Renal cortical epithelial cell (primary cell): ENCODE results near the gene VGLL2. TPM values are rescaled to one million over a fixed set of nuclear protein-coding genes. Genes with fewer than 3 reads are reported as not detected.

Experiments used
- DNase-seq: peaks from one replicate; pipeline ENCODE4 v3.0.0-alpha.2; 2011; ENCODE audit warnings: low read depth
- total RNA-seq: library from RNA; depleted of rRNA; stranded (reverse); fragments of >200 nt; gene quantifications from 2 replicates; pipeline ENCODE4 v1.2.3, GENCODE V29; 2014

VGLL2 gene
- total RNA-seq, 1 donor from 2014 or later = not detected

DNA sequence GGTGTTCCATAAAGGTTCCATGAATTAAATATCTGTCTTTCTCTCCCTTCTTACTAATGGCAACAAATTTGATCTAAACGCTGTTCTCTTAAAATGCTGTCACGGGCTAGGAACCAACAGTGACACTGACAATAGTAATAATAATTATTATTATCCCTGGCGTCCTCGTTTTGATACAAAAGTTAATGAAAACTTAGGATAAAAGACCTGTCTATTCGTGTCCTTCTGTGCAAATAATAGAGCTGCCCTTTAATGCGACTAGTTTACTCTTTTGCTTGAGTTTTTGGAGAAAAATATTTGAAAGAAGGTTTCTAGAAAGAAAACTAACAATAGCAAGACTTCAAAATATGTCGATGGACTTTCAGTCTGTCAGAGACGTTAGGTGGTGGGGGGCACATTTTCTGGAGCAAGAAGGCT is 4.3 kb downstream of the VGLL2 start:
- DNase-seq = no peak

DNA sequence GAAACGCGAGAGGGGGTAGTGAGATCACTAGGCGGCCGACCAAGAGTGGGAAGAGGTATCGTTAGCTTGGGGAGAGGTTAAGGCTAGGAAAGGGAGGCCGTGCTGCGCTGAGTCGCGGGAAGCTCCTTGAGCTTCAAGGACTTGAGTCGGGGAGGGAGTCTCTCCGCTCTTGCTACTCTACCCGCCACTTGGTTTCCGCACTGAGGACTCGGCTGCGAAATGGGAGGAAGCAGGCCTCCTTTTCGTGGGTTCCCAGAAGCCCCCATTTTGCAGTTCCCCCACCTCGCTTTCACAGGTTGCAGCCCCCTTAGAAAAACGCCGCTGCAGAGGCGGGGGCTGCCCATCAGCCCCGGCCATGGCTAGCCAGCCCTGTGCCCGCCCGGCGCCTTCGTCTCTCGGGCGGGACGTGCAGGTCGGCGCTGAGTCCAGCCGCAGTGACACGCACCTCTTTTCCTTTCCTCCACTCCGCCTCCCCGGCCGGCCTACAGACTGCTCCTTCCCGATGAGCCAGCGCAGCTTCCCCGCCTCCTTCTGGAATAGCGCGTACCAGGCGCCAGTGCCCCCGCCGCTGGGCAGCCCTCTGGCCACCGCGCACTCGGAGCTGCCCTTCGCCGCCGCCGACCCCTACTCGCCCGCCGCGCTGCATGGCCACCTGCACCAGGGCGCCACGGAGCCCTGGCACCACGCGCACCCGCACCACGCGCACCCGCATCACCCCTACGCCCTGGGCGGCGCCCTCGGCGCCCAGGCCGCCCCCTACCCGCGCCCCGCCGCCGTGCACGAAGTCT is 4.9 kb downstream of the VGLL2 start:
- DNase-seq = no peak

DNA sequence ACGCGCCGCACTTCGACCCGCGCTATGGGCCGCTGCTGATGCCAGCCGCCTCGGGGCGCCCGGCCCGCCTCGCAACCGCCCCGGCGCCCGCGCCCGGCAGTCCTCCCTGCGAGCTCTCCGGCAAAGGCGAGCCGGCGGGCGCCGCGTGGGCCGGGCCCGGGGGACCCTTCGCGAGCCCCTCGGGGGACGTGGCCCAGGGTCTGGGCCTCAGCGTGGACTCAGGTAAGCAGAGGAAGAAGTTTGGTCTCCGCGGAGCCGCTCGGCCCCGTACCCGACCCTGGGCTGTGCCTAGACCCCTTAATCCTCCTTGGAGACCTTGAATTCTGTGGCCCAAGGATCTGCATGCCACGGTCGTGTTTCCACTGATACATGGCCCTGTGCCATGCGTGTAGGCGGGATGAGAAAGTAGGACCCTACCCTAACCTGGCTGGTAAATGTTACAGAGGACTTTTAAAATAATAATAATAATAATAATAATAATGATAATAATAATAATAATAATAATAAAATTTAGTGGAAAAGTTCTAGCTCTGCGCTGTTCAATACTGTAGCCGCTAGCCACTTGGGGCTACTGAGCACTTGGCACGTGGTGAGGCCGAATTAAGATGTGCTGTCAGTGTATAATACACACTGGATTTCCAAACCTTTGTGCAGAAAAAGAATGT is 5.6 kb downstream of the VGLL2 start:
- no peak for DNase-seq

DNA sequence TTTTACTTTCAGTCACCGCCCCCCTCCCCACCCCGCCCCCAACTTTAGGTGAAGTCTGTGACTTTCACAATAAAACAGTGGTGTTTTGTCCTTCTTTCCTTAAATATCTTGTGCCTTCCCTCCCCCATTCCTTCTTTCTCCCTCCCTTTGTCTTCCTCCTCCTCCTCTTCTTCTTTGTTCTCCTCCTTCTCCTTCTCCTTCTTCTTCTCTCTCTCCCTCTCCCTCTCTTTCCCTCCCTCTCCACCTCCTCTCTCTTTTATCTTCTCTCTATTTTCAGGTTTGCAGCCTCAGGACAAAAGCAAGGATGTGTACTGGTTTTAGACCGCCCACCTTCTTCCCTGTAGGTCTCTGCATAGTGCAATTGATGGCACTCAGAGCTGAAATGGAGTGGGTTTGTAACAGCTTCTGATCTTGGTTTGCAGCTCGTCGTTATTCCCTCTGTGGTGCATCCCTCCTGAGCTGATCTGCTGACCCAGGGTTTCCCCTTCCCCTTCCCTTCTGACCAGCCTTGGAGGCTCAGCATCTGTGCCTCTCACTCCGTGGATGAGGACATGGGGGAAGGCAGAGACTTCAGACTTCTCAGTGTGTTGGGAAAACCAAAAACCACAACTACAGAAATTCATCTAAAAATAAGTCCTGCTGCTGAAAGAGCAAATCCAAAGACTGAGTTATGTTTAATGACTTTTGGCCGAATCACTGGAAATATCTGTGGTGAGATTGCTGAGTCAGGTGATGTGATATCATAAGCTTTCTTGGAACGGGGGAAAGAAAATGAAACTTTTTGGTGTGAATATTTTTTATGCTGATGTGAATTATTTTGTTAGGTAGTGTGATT is 6.9 kb downstream of the VGLL2 start:
- no peak for DNase-seq

DNA sequence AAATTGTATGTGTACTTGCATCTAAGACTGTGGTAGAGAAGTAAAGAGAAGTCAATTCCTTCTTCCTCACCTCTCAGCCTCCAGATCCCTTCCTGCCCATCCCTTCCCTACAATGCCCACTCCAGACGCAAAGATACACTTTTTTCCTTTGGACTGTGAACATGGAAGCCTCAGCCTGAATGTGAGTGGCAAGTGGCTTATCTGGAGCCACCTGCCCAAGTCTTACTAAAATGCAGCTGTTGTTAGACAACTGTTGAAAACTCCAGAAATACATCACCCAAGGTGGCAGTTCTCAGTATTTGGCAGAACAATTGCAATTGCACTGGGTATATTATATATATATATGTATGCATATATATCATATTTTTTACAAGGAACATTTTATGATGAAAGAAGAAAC is 7.5 kb downstream of the VGLL2 start:
- DNase-seq = no peak

DNA sequence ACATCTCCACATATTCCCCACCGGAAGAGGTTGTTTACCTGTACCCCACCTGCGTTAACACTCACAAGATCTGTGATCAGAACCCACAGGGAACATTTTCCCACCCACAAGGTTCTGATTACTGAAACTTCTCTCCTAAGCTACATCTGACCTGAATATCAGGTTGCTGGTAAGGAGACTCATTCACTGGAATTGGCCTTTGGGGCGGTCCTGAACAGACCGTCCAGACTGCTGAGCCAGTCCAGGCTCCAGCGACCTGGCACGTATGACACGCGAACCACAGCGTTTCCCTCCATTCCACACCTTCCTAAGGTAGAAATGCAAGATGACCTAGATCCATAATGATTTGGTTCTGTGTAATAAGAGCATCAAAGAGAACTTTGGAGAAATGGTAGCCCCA is 9.8 kb downstream of the VGLL2 start:
- DNase-seq = no peak

DNA sequence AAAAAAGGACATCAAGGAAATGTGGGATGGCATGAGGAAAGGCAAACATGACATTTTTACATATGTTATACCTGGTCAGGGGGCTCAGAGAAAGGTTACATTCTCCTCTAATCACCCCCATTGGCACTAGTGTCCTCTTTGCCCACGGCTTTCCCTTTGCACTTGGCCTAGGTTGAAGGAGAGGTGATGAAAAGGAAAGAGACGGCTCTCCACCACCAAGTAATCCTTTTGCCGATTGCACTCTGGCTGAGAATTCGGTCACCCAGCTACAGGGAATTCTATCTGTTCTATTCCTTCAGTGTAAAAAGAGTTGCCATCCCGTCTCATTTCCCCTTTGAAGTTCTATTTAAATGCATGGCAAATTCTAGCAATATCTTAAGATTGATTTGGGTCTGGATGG is 10.4 kb downstream of the VGLL2 start:
- no peak for DNase-seq

DNA sequence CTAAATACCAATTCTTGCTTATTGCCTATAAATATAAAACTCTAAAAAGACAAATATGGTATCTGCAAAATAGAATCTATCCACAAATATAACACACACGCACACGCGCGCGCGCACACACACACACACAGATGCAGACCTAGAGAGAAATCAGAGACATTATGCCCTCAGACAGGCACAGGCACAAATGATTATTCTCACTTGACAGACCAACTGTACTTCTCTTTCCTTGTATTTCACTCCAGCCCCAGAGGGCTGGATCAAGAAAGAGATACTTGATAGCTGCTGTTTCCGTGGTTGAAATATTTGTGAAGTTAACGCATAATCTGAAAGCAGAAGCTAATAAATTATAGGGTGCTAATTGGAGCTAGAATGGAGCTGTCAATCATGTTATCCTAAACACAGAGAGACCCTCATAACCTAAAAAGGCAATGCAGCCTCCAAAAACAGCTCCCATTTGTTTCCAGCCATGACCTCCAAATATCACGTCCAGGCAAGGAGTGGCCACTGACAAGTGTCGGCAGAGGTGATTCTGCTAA is 11.5 kb downstream of the VGLL2 start:
- no peak for DNase-seq

DNA sequence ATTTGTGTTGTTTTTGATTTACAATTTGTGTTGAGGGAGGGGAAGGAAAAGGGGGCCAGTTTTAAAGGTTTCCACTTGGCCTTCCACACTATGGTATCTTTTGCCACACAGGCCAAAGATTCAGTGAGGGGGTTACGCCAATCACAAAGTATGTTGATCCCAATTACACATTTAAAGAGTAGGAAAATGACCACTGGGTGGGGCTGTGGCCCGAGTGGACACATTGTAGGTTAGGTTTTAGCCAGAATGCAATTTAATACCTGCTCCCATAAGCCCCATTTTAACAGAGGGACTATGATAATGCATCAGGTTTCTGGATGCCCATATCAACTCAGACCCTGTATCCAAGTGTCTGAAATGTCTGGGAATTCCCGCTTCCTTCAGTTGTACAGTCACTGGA is 15.6 kb downstream of the VGLL2 start:
- DNase-seq = no peak

DNA sequence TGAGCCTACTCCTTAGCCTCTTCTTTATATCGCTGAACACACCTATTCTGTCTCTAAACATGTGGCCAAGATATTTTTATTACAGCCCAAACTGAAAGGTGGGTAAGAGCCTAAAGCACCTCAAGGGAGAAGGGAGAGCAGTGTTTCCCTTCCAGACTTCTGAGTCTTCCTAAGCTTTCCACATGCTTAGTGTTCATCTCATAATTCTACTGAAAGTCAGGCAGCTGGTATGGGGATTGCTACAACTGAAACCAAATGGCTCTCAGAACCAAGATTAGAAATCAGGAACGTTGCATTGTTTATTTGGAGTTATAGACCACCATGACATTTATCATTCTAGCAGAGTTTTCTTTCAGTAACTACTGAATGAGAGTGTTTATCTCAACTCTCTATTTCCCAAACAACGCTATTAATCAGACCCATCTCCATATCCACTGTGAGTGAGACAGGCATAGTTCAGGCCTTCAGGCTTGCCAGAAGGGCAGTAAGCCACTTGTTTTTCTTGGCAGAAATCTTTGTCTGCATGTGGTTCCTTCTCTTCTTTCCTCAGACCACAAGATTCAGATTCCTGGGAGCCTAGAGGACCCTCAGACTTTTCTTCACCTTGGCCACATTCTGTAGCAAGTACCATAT is 22.8 kb downstream of the VGLL2 start:
- no peak for DNase-seq

DNA sequence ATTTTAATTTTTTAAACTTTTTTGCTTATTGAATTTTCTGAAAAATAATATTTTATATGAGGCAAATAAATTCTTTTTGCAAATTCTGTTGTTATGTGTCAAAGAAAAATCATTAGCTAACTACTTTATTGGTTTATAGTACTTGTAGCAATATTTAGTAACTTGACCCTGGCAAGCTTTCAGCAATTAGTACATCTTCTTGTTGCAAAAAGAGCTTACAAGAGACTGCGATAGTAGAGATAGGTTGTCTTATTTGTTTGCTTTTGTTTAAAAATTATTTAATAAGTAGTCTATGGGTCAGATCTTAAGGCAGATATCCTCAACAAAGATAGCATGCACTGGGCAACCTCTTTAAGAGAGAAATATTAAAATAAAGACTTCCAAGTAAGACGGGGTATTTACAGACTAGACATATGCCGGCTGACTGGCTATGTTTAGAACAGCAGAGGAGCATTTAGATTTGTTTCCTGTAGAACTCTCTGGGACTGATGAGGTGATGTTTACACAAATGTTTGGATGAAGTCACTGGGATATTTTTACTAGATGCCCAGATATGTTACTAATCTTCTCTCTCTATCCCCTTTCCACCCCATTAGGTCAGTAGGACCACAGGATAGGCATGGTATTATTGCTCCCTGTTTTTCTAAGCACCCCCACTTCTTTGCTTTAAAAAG is 25.0 kb downstream of the VGLL2 start:
- no peak for DNase-seq

DNA sequence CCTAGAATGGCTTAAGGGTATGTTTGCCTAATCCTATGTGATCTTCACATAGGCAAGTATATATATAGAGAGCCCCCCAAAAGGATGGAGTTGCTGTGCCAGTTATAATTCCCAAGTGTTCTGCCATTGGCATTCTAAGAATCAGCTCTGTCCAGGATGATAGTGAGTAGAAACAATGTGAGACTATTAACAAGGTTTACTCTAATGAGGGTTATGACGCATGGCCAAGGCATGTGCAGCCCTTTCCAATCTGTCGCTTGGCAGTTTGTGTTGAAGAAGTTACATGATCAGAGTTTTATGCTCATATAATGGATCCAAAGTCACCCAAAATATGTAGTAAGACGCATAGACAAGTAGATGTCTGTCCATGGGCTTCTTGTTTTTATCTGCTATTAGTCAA is 33.6 kb downstream of the VGLL2 start:
- DNase-seq = no peak

DNA sequence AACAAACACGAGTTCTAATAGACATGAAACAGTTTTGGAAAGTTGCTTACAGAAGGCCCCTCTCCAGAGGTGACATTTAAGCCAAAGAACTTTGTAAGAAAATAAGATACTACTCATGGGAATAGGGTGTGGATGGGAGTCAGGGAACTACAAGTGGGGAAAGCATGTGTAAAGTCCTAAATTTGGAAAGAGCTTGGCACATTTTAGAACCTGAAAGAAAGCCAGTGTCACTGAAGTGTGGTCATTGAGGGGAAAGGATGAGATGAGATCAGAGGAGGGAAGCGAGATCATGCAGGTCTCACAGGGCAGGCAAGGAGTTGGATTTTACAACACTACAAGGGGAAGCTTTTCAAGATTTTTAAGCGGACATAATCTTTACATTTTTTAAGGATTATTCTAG is 38.0 kb downstream of the VGLL2 start:
- no peak for DNase-seq

DNA sequence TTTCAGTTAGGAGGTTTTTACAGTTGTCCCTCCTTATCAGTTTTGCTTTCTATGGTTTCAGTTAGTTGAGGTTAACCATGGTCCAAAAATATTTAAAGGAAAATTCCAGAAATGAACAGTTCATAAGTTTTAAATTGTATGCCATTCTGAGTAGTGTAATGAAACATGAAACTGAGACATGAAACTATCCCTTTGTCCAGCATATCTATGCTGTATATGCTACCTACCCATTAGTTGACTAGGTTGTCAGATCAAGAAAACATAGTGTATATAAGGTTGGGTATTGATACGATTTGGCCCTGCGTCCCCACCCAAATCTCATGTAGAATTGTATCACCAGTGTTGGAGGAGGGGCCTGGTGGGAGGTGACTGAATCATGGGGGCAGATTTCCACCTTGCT is 39.1 kb downstream of the VGLL2 start:
- no peak for DNase-seq

DNA sequence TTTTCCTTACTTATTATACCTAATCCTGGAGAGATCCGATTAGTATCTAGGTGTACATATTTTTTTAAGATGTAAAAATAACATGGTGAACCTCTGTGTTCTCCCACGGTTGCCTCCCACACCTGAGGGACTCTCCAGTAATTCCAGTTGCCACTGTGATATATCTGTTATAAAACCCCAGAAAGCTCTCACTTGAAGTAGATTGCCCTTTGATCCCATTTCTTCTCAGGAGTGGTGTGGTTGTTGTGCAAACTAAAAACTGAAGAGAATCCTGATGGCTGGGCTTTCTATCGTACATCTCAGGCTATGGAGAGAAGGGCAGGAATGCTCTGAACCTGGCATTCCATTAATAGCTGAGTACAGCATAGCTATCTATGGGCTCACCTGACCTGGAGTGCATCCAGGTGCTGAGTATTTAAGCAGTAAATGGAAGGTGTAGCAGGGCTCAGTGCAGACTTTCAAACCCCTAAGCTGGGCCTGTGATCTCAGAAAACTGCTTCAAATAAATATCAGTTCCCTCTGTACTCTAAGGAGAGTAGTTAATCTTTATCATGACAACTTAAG is 41.0 kb downstream of the VGLL2 start:
- DNase-seq = no peak

DNA sequence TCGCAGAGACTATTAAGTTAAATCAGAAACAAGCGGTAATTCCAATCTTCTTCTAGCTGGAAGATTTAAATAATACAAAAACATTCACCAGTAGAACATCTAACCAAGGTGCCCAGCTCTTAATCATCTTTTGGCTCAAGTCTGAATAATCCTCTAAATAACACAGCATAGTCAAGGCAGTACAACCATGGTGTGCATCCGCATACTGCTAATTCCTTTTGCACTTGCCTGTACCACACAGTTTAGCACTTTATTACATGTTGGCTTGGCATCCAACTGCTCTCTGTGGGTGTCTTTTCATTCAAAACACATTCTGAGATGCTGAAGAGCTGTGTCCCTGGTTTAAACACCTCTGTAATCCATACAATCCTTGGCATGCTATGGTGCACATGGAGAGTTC is 42.3 kb downstream of the VGLL2 start:
- DNase-seq = no peak

DNA sequence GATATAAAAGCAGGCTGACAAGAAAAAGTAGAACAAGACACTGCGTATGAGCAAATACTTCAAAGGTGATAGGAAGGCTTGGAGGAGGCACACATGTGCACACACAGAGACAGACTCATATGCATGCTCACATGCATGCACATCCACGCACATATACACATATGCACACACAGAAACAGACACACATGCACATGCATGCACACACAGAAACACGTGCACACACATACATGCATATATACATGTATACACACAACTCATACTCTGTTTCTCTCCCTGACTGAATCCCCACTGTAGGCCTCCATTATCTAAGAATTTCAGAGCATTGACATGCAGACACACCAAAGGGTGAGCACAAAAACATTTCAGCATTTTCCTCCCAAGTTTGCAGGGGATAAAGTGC is 43.7 kb downstream of the VGLL2 start:
- DNase-seq = no peak

DNA sequence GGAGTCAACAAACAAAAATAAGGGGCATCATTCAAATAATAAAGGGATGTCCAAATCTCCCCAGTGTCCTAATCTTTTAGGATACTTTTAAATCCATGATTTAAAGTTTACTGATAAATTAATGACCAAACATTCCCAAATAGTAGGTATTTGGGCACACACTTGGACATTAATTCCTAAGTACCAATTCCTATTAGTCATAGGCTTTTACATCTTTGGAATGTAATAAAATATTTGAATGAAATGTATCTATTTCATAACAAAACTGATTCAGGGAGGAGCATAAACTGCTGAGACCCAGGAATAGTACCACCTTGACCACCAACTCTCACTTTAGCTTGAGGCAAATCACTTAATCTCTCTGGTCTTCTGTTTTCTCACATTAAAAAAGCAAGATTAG is 44.3 kb downstream of the VGLL2 start:
- no peak for DNase-seq

DNA sequence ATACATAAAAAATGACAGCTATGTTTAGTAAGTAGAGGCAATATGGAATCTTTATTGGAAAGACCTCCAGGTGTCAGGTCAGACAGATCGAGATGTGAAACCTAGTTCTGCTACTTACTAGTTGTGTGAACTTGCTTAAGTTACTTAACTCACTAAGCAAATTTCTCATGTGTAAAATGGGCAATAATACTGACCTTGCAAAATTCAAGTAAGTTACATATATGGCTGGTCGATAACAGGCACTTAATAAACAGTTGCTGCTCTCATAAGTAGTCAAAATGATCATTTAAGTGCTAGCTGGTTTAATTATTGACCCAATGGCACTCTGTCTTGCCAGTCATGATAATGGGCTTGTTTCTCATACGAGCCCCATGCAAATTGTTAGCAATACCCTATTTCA is 46.0 kb downstream of the VGLL2 start:
- DNase-seq = no peak

DNA sequence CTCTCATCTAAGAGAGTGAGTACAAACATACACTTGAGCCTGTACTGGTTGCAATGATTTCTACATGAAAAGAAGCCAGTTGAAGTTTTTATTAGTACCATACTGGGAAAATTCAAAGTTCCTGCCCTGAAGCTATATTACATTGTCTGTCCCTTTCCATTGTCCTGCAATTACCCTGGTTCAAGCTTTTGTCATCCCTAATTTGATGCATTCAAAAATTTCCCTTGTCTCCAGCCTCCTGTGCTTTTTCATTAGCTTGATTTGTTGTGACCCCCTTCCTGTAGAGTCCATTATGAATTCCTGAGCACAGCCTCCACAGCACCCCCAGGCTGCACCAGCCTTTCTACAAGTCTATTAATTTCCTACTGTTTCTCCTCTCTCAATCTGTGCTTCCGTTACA is 46.4 kb downstream of the VGLL2 start:
- no peak for DNase-seq

DNA sequence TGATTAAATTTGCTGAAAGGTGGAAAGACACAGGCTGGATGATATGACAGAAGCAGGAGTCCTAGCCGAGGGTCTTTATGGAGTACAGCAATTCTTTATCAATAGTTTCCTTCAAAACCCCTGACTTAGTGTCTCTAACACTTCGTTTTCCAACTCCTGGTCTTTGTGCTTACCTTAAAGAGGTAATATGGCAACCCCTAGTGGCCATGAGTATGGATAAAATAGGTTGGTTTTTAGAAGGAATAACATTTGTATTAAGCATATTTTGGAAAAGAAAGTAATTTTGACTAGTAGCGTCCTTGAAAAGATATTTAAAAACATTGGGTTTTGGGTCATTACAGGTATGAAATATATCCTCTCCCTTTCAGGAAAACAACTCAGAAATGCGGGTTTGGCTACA is 51.9 kb downstream of the VGLL2 start:
- peak; percentile 11 for DNase-seq
